ENCODE results near the gene PNN.

GRCh38 chr14:39140170-39140569 is 34.9 kb upstream of the PNN start:
- no peak for TF ChIP-seq TAF1 (IDR thresholded peaks at IDR 0.05; ENCODE audit: borderline replicate concordance, insufficient read depth, low read length)
- TF ChIP-seq REST (IDR thresholded peaks at IDR 0.05; ENCODE audit: insufficient read depth in 1 of 2, low read depth in 2 of 2, low read length in 2 of 2) = no peak

All from PFSK-1 (cell line).